22Rv1 (cell line): Measurements from ENCODE around the gene REPS1.

Experiments used
- CTCF ChIP-seq: fragments of 450-650 bp; IDR thresholded peaks from 2 replicates; pipeline ENCODE4 v1.5.1; 2017; ENCODE audit warnings: mild to moderate bottlenecking
- ZFX ChIP-seq: fragments of 450-650 bp; IDR thresholded peaks from 2 replicates; pipeline ENCODE4 v1.6.1; 2017; ENCODE audit warnings: antibody characterized with exemption, borderline replicate concordance

DNA sequence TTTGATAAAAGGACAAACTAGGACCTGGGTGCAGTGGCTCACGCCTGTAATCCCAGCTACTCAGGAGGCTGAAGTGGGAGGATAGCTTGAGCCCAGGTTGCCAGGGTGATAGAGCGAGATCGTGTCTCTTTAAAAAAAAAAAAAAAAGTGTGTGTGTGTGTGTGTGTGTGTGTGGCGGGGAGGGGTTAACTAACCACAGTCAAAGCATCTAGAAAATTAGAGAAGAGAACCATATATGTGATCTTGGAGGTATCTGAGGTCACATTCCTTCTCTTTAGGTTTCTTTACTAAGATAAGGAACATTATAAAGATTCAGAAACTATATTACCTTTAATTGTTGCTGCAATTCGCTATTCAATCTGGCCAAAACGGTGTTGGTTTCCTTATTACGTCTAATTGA is 80.9 kb downstream of the REPS1 start:
- TF ChIP-seq CTCF, result no peak
- TF ChIP-seq ZFX, result no peak
